ENCODE measurements around the gene TAF8. TPM values are rescaled to one million over a fixed set of nuclear protein-coding genes. Genes with fewer than 3 reads are reported as not detected.

TAF8 gene
- polyA plus RNA-seq, 4 donors, result 19.5 to 29.9 (median 23.1) TPM

GRCh38 chr6:42118162-42119001, 68.1 kb downstream of the TAF8 start:
- no peak for DNase-seq (ENCODE audit: low read depth in 4 of 4, low spot score in 2 of 4)

GRCh38 chr6:42120895-42121865, 70.9 kb downstream of the TAF8 start:
- no peak for DNase-seq (ENCODE audit: low read depth in 4 of 4, low spot score in 2 of 4)

GRCh38 chr6:42123379-42124103, 73.2 kb downstream of the TAF8 start:
- DNase-seq (ENCODE audit: low read depth in 4 of 4, low spot score in 2 of 4), result no peak

GRCh38 chr6:42124223-42124836, 74.0 kb downstream of the TAF8 start:
- DNase-seq (ENCODE audit: low read depth in 4 of 4, low spot score in 2 of 4), result no peak

- DNase-seq (ENCODE audit: low read depth in 4 of 4, low spot score in 2 of 4), result no peak
Measured at GRCh38 chr6:42125231-42125630, 74.9 kb downstream of the TAF8 start.

- DNase-seq (ENCODE audit: low read depth in 4 of 4, low spot score in 2 of 4), result no peak
Measured at GRCh38 chr6:42125663-42126062, 75.3 kb downstream of the TAF8 start.

GRCh38 chr6:42128460-42129359, 78.4 kb downstream of the TAF8 start:
- DNase-seq (ENCODE audit: low read depth in 4 of 4, low spot score in 2 of 4), result no peak

GRCh38 chr6:42129360-42129676, 79.0 kb downstream of the TAF8 start:
- DNase-seq (ENCODE audit: low read depth in 4 of 4, low spot score in 2 of 4), result no peak

- no peak for DNase-seq (ENCODE audit: low read depth in 4 of 4, low spot score in 2 of 4)
Measured at GRCh38 chr6:42131531-42131930, 81.2 kb downstream of the TAF8 start.

GRCh38 chr6:42133926-42134325, 83.6 kb downstream of the TAF8 start:
- no peak for DNase-seq (ENCODE audit: low read depth in 4 of 4, low spot score in 2 of 4)

- no peak for DNase-seq (ENCODE audit: low read depth in 4 of 4, low spot score in 2 of 4)
Measured at GRCh38 chr6:42135161-42135560, 84.8 kb downstream of the TAF8 start.

GRCh38 chr6:42135722-42136121, 85.4 kb downstream of the TAF8 start:
- DNase-seq (ENCODE audit: low read depth in 4 of 4, low spot score in 2 of 4), result no peak

GRCh38 chr6:42136508-42137193, 86.3 kb downstream of the TAF8 start:
- DNase-seq (ENCODE audit: low read depth in 4 of 4, low spot score in 2 of 4), result peak in 1 of 4 donors; percentile 28

Other genes starting within 250 kb of the TAF8 start
- gene USP49, start 155.1 kb upstream of the TAF8 start, polyA plus RNA-seq (ENCODE audit: insufficient read length in 4 of 4), result 10 to 100 TPM in 2 of 4 donors, 1 to 10 TPM in 2; 9.2 to 18.0 (median 13.9) TPM
- gene MED20, start 129.4 kb upstream of the TAF8 start, polyA plus RNA-seq (ENCODE audit: insufficient read length in 4 of 4), result 10 to 100 TPM; 35.6 to 43.6 (median 39.2) TPM
- 10 to 100 TPM; 28.0 to 31.1 (median 29.9) TPM for gene BYSL, start 129.0 kb upstream of the TAF8 start, polyA plus RNA-seq (ENCODE audit: insufficient read length in 4 of 4)
- 10 to 100 TPM; 25.0 to 35.4 (median 30.6) TPM for gene CCND3, start 108.7 kb upstream of the TAF8 start, polyA plus RNA-seq (ENCODE audit: insufficient read length in 4 of 4)
- 1 to 10 TPM; 3.8 to 6.5 (median 4.9) TPM for gene C6orf132, start 92.1 kb downstream of the TAF8 start, polyA plus RNA-seq (ENCODE audit: insufficient read length in 4 of 4)
- under 1 TPM in 3 of 4 donors, not detected in 1; 0.11 to 0.25 (median 0.13) TPM for gene GUCA1A, start 122.8 kb downstream of the TAF8 start, polyA plus RNA-seq (ENCODE audit: insufficient read length in 4 of 4)
- 1 to 10 TPM in 2 of 4 donors, under 1 TPM in 2; 0.32 to 3.2 (median 1.3) TPM for gene GUCA1B, start 144.4 kb downstream of the TAF8 start, polyA plus RNA-seq (ENCODE audit: insufficient read length in 4 of 4)
- 10 to 100 TPM; 22.6 to 32.6 (median 30.9) TPM for gene MRPS10, start 167.3 kb downstream of the TAF8 start, polyA plus RNA-seq (ENCODE audit: insufficient read length in 4 of 4)

All from left renal cortex interstitium (tissue), 4 donors.